GM21786 (cell line): ENCODE data around the gene CA6.
"Not testable (repeated sequence)": the region's sequence is repeated elsewhere in the genome, so short reads cannot be mapped to it uniquely, and the experiment has no call there.

Experiments
- ATAC-seq: cut with Tn5 transposase; IDR thresholded peaks from one replicate; pipeline ENCODE4 v1.9.1; 2021; ENCODE audit not compliant: unreplicated experiment

Gene CA6

GRCh38 chr1:9004031-9004699 lies 58.5 kb downstream of the CA6 start:
- ATAC-seq, result no peak

DNA sequence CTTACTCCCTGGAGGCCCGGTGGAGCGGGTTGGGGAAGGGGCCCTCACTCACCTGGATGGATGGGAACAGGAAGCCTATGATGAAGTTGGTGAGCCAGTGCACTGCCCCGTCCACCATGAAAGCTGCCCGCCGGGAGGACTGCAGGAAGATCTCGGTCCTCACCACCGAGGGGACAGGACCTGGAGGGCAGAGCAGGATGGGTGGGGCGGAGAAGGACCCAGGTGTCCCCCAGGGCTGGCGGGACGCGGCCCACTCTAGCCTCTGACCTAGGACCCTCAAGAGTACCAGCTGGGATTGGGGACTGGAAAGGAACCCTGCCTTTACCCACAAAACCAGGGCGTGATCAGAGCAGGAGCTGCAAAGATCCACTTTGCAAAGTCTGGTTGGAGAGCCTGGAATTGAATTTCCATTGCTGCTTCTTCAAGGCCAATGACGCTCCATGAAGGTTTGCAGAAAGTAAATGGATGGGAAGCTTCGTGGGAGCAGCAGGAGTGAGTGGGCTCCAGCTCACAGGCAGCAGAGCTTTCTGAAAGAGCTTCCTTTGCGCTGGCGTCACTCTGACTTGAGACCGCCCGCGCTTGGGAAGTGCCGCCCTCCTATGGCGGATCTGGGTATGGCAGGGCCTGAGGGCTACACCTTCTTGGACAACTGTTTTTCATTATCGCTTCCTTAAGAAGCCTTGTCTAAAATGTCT lies 59.2 kb downstream of the CA6 start:
- ATAC-seq, result no peak

DNA sequence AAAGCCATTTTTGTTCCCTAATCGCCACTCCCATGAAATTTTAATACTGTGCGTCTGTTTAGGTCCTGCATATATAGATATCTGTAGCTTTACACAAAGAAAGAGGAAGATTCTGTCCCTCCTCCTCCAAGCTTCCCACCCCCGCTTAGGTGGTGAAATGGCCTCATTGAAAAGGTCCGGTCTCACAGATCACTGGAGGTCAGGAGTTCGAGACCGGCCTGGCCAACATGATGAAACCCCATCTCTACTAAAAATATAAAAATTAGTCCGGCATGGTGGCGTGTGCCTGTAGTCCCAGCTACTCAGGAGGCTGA lies 59.7 kb downstream of the CA6 start:
- no peak for ATAC-seq

GRCh38 chr1:9006956-9007615 lies 61.4 kb downstream of the CA6 start:
- no peak for ATAC-seq

DNA sequence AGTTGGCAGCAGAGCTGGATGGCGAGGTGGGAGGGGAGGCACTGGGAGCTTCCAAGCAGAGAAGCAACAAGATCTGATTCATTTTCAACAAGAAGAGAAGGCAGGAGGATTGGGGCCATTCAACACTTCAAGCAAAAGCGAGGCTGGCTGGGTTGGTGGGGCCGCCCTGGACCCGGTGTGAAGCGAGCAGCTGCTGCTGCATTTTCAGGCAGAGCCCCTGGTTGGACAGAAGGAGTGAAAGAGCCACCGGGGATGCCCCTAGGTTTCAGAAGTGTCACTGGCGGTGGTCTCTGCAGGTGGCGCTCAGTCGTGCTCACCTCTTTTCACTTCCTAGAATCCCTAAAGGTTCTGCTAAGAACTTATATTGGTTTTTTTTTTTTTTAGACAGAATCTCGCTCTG lies 62.6 kb downstream of the CA6 start:
- ATAC-seq, result no peak

DNA sequence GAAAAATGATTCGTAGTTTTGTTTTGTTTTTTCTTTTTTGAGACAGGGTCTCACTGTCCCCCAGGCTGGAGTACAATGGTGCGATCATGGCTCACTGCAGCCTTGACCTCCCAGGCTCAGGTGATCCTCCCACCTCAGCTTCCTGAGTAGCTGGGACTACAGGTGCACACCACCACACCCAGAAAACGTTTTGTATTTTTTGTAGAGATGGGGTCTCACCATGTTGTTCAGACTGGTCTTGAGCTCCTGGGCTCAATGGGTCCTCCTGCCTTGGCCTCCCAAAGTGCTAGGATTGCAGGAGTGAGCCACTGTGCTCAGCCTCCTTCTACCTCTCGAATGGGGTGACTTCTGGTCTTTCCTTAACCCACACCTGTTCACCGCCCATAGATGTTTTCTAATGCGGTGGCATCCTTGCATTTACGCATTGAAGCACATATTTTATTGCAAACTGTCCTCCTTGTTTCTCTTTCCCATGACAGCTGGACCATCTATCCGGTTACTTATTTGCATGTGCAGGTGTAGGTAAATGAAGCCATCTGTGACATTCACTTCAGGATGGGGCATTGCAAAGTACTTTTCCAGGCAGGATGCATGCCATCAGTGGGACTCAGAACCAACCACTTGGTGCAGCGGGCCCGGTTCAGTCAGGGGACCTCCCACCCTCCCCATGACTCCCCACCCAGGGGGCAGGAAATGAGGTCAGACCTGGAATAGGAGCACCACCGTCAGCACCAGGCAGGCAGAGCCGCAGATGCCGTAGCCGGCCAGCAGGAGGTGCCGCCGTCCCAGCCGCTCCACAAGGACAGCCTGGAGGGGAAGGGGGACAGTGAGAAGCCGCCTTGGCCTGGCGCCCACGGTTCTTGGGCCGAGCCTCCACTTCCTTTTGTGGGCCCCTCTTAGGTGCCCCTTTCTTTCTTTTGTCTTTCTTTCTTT lies 64.0 kb downstream of the CA6 start:
- ATAC-seq, result no peak

- ATAC-seq, result peak; percentile 42
Measured at GRCh38 chr1:9010781-9011323, 65.2 kb downstream of the CA6 start.

DNA sequence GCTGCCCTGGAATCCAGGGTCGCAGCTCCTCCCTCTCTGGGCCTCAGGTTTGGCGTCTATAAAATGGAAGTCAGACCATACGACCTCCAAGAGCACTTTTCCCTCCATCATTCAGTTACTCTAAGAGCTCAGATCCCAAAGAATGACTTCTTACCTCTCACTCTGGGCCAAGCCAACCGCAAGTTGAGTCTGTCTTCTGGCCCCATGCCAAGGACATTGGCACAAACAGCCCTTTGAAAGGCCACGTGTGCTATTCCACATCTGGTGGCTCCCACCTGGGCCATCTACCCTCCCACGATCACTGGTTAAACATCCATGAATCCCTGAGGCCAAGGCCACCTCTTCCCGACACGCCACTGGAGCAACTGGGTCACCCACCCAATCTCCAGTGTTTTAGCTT lies 68.2 kb downstream of the CA6 start:
- no peak for ATAC-seq

GRCh38 chr1:9014475-9015375 lies 69.1 kb downstream of the CA6 start:
- no peak for ATAC-seq

DNA sequence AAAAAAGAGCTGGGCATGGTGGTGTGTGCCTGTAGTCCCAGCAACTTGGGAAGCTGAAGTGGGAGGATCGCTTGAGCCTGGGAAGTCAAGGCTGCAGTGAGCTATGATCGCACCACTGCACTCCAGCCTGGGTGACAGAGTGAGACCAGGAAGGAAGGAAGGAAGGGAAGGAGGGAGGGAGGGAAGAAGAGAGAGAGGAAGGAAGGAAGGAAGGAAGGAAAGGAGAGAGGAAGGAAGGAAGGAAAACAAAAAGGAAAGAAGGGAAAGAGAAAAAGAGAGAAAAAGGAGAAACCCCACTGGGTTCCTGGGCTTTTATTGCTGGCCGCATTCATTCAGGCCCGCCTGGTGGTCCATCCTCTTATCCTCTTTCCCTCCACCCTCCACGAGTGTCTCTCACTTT lies 70.8 kb downstream of the CA6 start:
- ATAC-seq, result no peak

GRCh38 chr1:9018333-9018732 lies 72.7 kb downstream of the CA6 start:
- no peak for ATAC-seq

- no peak for ATAC-seq
Measured at GRCh38 chr1:9019896-9020295, 74.2 kb downstream of the CA6 start.

DNA sequence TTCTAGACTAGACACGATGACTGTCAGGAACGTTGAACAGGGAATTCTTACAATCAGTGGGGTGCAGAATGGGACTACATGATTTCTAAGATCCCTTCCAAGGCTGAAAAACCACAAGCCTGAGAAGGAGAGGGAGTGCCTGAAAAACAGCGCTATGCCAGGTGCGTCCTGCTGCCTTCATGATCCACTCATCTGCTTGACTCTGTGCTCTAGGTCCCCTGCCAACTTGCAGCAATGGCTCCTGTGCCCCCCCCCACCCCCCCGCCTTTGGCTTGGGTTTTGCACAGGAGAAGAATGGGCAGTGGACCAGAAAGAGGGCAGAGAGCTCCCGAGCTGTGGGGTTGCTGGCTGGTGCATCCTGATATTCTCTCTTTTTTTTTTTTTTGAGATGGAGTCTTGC lies 74.6 kb downstream of the CA6 start:
- no peak for ATAC-seq

GRCh38 chr1:9022026-9022738 lies 76.5 kb downstream of the CA6 start:
- not testable (repeated sequence) for ATAC-seq

- no peak for ATAC-seq
Measured at GRCh38 chr1:9022773-9023172, 77.1 kb downstream of the CA6 start.
